ENCODE measurements around the gene NXPH3. TPM values are rescaled to one million over a fixed set of nuclear protein-coding genes. Genes with fewer than 3 reads are reported as not detected.

NXPH3 gene
- total and polyA plus RNA-seq, 10 of the 15 experiments (the other 5 are each of a cell fraction or from before 2014, with no cell fraction given) = 0.08 to 0.35 (median 0.12) TPM; not detected in 2

DNA sequence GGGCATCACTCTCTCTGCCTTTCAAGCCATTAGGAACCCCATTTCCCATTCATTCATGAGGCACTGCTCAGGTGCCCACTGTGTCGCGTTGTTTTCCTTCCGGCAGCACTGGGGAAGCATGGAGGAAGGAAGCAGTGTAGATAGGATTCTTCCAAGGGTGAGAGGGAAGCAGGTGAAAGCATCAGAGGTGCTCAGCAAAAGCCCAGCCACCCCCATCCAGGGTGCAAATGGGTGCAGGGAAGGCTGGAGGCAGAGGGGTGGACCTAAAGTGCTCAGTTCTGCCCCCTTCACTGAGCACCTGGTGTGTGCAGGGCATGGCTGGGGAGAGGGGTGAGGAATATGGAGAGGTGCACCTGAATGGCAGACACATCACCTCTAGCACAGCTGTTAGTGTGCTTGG, 3.4 kb upstream of the NXPH3 start:
- Histone ChIP-seq H3K9me3 (replicated peaks; ENCODE audit: control insufficient read depth, insufficient read depth, low read length) (no peaks in the 10 kb centered on the region), H3K27me3 (replicated peaks in 1 of 2; ENCODE audit: control insufficient read depth in 2 of 2, insufficient read depth in 2 of 2, low read length in 1 of 2) (peaks cover 2 to 4% of the 10 kb centered on the region in 2 experiments; a peak in 3 of 4 replicates), H4K20me1 (ENCODE audit: control insufficient read depth, insufficient read depth) (no peaks in the 10 kb centered on the region), H3K27ac (ENCODE audit: control insufficient read depth, insufficient read depth) (no peak overlapping the region), H3K79me2 (ENCODE audit: control insufficient read depth, insufficient read depth, low read length) (no peaks in the 10 kb centered on the region), H3K4me2 (ENCODE audit: control insufficient read depth, insufficient read depth) (no peak overlapping the region), H3K4me1 (ENCODE audit: control insufficient read depth, insufficient read depth, low read length) (peaks cover 13% of the 10 kb centered on the region), H3K36me3 (ENCODE audit: control insufficient read depth in 2 of 2, insufficient read depth in 2 of 2, low read length in 1 of 2) (no peaks in the 10 kb centered on the region), H2AFZ (ENCODE audit: control insufficient read depth, low read depth, low read length) (no peak overlapping the region), H3K9ac (ENCODE audit: control insufficient read depth, insufficient read depth, low read length) (no peak overlapping the region), H3K4me3 (no peak overlapping the region)
- POLR2A ChIA-PET = no interaction called here
- WGBS (ENCODE audit: insufficient coverage, insufficient replicate concordance, low lambda C conversion rate, missing lambda C conversion rate) = 81% methylated on average over 3 of the region's 3 CpGs
- CTCF ChIA-PET = interaction anchor here (0.8 to 17.8 kb wide), 8 partner anchors 15 to 289 kb away, joined by 3 to 483 read pairs (median 6); partner anchors contain the start of gene SLC35B1
- in situ Hi-C loops (cut with MboI) (loop anchor here (5.0 kb wide), 3 partner anchors 125 to 425 kb away; partner anchors contain the start of genes DLX3 and KAT7), intact Hi-C loops (cut with micrococcal nuclease; ENCODE audit: unreplicated experiment) (no loop called here)
- no peak for FAIRE-seq
- SMC1A ChIA-PET (ENCODE audit: uncharacterized antibody, unreplicated experiment) = interaction anchor here (1.5 to 8.5 kb wide), 2 partner anchors 103 to 125 kb away, joined by 3 to 121 read pairs; no protein-coding TSS in a partner anchor
- no peak for DNase-seq (ENCODE audit: low read depth, low spot score)
- RAD21 ChIA-PET (ENCODE audit: unreplicated experiment) = interaction anchor here (1.5 to 3.5 kb wide), 3 partner anchors 122 to 126 kb away, joined by 3 to 70 read pairs (median 15); no protein-coding TSS in a partner anchor
- BruUV-seq (replicated peaks) = no TSS peak
- TF ChIP-seq ZNF217 (IDR thresholded peaks at IDR 0.05) (no peak), JUND (IDR thresholded peaks at IDR 0.05; ENCODE audit: low read depth, low read length) (no peak), TCF3 (IDR thresholded peaks at IDR 0.05; ENCODE audit: borderline replicate concordance, insufficient read depth, low read depth, low read length) (no peak), BCLAF1 (IDR thresholded peaks at IDR 0.05) (no peak), HCFC1 (IDR thresholded peaks at IDR 0.05; ENCODE audit: low read length) (no peak), SIX5 (IDR thresholded peaks at IDR 0.05; ENCODE audit: low read depth, low read length, severe bottlenecking) (no peak), HDAC2 (IDR thresholded peaks at IDR 0.05) (no peak)
- TF ChIP-seq, protein P1, sequence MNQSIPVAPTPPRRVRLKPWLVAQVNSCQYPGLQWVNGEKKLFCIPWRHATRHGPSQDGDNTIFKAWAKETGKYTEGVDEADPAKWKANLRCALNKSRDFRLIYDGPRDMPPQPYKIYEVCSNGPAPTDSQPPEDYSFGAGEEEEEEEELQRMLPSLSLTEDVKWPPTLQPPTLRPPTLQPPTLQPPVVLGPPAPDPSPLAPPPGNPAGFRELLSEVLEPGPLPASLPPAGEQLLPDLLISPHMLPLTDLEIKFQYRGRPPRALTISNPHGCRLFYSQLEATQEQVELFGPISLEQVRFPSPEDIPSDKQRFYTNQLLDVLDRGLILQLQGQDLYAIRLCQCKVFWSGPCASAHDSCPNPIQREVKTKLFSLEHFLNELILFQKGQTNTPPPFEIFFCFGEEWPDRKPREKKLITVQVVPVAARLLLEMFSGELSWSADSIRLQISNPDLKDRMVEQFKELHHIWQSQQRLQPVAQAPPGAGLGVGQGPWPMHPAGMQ (IDR thresholded peaks at IDR 0.05; ENCODE audit: borderline replicate concordance) = no peak
- TF ChIP-seq, protein P2, sequence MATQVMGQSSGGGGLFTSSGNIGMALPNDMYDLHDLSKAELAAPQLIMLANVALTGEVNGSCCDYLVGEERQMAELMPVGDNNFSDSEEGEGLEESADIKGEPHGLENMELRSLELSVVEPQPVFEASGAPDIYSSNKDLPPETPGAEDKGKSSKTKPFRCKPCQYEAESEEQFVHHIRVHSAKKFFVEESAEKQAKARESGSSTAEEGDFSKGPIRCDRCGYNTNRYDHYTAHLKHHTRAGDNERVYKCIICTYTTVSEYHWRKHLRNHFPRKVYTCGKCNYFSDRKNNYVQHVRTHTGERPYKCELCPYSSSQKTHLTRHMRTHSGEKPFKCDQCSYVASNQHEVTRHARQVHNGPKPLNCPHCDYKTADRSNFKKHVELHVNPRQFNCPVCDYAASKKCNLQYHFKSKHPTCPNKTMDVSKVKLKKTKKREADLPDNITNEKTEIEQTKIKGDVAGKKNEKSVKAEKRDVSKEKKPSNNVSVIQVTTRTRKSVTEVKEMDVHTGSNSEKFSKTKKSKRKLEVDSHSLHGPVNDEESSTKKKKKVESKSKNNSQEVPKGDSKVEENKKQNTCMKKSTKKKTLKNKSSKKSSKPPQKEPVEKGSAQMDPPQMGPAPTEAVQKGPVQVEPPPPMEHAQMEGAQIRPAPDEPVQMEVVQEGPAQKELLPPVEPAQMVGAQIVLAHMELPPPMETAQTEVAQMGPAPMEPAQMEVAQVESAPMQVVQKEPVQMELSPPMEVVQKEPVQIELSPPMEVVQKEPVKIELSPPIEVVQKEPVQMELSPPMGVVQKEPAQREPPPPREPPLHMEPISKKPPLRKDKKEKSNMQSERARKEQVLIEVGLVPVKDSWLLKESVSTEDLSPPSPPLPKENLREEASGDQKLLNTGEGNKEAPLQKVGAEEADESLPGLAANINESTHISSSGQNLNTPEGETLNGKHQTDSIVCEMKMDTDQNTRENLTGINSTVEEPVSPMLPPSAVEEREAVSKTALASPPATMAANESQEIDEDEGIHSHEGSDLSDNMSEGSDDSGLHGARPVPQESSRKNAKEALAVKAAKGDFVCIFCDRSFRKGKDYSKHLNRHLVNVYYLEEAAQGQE (IDR thresholded peaks at IDR 0.05; ENCODE audit: low read depth, low read length) = no peak
- ATAC-seq = no peak

Measured in GM12878 (cell line).